Measurements from ENCODE around the gene SMURF1. TPM values are rescaled to one million over a fixed set of nuclear protein-coding genes. Genes with fewer than 3 reads are reported as not detected.

The SMURF1 gene
- total and polyA plus RNA-seq, 2 of the 8 experiments (the other 6 are each of a cell fraction or from before 2014, with no cell fraction given): 9.6 to 24.5 TPM

- no peak for TF ChIP-seq CHD7 (IDR thresholded peaks at IDR 0.05; ENCODE audit: insufficient replicate concordance, low read length)
- TF ChIP-seq ASH2L (IDR thresholded peaks at IDR 0.05; ENCODE audit: low read length): no peak
- TF ChIP-seq SIX5 (IDR thresholded peaks at IDR 0.05; ENCODE audit: low read depth, low read length): no peak
- no peak for TF ChIP-seq EP300 (IDR thresholded peaks at IDR 0.05; ENCODE audit: borderline replicate concordance in 1 of 2, low read depth in 2 of 2, low read length in 2 of 2)
- no peak for TF ChIP-seq EZH2 (IDR thresholded peaks at IDR 0.05; ENCODE audit: low read depth, low read length, severe bottlenecking)
- no peak for TF ChIP-seq TAF7 (optimal IDR thresholded peaks at IDR 0.05; ENCODE audit: borderline replicate concordance, low read depth, low read length)
- no peak for TF ChIP-seq MAX (IDR thresholded peaks at IDR 0.05)
- TF ChIP-seq SP2 (IDR thresholded peaks at IDR 0.05; ENCODE audit: low read length): no peak
Observed at GRCh38 chr7:99083068-99083651, 60.7 kb downstream of the SMURF1 start (continued).

All from H1 (cell line).